Measurements from ENCODE around the gene HIRA. TPM values are rescaled to one million over a fixed set of nuclear protein-coding genes. Genes with fewer than 3 reads are reported as not detected.

HIRA gene
- total and polyA plus RNA-seq, 9 of the 15 experiments (the other 6 are each of a cell fraction or from before 2014, with no cell fraction given), result 0.96 to 132 (median 58.4) TPM

GRCh38 chr22:19419464-19420178 lies 11.9 kb downstream of the HIRA start (continued):
- TF ChIP-seq, protein P1, sequence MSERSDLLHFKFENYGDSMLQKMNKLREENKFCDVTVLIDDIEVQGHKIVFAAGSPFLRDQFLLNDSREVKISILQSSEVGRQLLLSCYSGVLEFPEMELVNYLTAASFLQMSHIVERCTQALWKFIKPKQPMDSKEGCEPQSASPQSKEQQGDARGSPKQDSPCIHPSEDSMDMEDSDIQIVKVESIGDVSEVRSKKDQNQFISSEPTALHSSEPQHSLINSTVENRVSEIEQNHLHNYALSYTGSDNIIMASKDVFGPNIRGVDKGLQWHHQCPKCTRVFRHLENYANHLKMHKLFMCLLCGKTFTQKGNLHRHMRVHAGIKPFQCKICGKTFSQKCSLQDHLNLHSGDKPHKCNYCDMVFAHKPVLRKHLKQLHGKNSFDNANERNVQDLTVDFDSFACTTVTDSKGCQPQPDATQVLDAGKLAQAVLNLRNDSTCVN (CRISPR knock-in tag; IDR thresholded peaks at IDR 0.05), result no peak
- TF ChIP-seq ZNF639 (CRISPR knock-in tag; conservative IDR thresholded peaks at IDR 0.05 in 1 of 2, IDR thresholded peaks at IDR 0.05 in 1 of 2) (peak in 1 of 2 experiments; percentile 97; a peak in 2 of 4 replicates), ZNF695 (CRISPR knock-in tag; IDR thresholded peaks at IDR 0.05) (no peak), SRSF1 (IDR thresholded peaks at IDR 0.05; ENCODE audit: low read depth, low read length) (no peak), ZNF384 (IDR thresholded peaks at IDR 0.05; ENCODE audit: low read depth, low read length) (no peak), KHSRP (IDR thresholded peaks at IDR 0.05) (no peak), TRIM25 (IDR thresholded peaks at IDR 0.05; ENCODE audit: borderline replicate concordance) (no peak), XRCC3 (IDR thresholded peaks at IDR 0.05) (no peak), ZNF583 (CRISPR knock-in tag; IDR thresholded peaks at IDR 0.05) (peak; percentile 86), ZNF146 (CRISPR knock-in tag; IDR thresholded peaks at IDR 0.05; ENCODE audit: unreplicated experiment) (no peak), SLC30A9 (CRISPR knock-in tag; IDR thresholded peaks at IDR 0.05) (no peak), KAT7 (CRISPR knock-in tag; IDR thresholded peaks at IDR 0.05; ENCODE audit: borderline replicate concordance) (no peak), RCOR1 (IDR thresholded peaks at IDR 0.05; ENCODE audit: borderline replicate concordance in 1 of 2, low read depth in 2 of 2, low read length in 2 of 2) (peak; percentile 97 to 100), HNRNPK (IDR thresholded peaks at IDR 0.05; ENCODE audit: low read depth, low read length, poor library complexity, severe bottlenecking) (no peak), ZNF518B (CRISPR knock-in tag; IDR thresholded peaks at IDR 0.05) (no peak), ZNF507 (tag; conservative IDR thresholded peaks at IDR 0.05) (no peak), ZFP1 (CRISPR knock-in tag; IDR thresholded peaks at IDR 0.05) (no peak), MCM7 (IDR thresholded peaks at IDR 0.05) (no peak), RAD51 (IDR thresholded peaks at IDR 0.05; ENCODE audit: borderline replicate concordance, low read depth) (no peak)
